Loucy (cell line): Measurements from ENCODE around the gene PNMA8C.

Source experiments
- CTCF ChIP-seq: fragments of 200-600 bp; sonication (generic); conservative IDR thresholded peaks from 2 replicates; pipeline ENCODE4 v1.5.1; 2014; ENCODE audit warnings: mild to moderate bottlenecking, antibody characterized with exemption, low read length
- EZH2phosphoT487 ChIP-seq: fragments of 200-600 bp; IDR thresholded peaks from 2 replicates; pipeline ENCODE4 v1.6.1; 2018; ENCODE audit warnings: antibody characterized with exemption, mild to moderate bottlenecking, moderate library complexity, borderline replicate concordance

GRCh38 chr19:46435009-46435408 lies 6.3 kb upstream of the PNMA8C start:
- no peak for TF ChIP-seq CTCF
- TF ChIP-seq EZH2phosphoT487: no peak
